Left lung (tissue), 10 donors: ENCODE results near the gene ARHGEF17. TPM values are rescaled to one million over a fixed set of nuclear protein-coding genes. Genes with fewer than 3 reads are reported as not detected.

Experiments
- ATAC-seq: fragments of 200-7000 bp; cut with Tn5 transposase; one replicate; pipeline ENCODE4 v1.9.1; 2020; ENCODE audit warnings: moderate library complexity
- DNase-seq, 4 donors: peaks; one replicate each; pipeline ENCODE4 v3.0.0-alpha.2; 2013 to 2020
- H3K27ac ChIP-seq, 2 donors: fragments of 200-600 bp; sonication (generic) in 1 of 2; one replicate each; pipeline versions ENCODE4 v1.5.0 to v1.8.0; 2020 to 2021
- H3K27me3 ChIP-seq, 2 donors: fragments of 200-600 bp; sonication (generic) in 1 of 2; one replicate each; pipeline versions ENCODE4 v1.5.0 to v1.8.0; 2020 to 2021
- H3K36me3 ChIP-seq, 2 donors: fragments of 200-600 bp; sonication (generic) in 1 of 2; one replicate each; pipeline versions ENCODE4 v1.5.0 to v1.8.0; 2020 to 2021
- H3K4me1 ChIP-seq, 2 donors: fragments of 200-600 bp; one replicate each; pipeline ENCODE4 v1.8.0; 2021
- H3K4me3 ChIP-seq, 2 donors: fragments of 200-600 bp; sonication (generic) in 1 of 2; one replicate each; pipeline versions ENCODE4 v1.5.0 to v1.8.0; 2020 to 2021; ENCODE audit warnings: mild to moderate bottlenecking in 1 of 2
- H3K9me3 ChIP-seq, 2 donors: fragments of 200-600 bp; sonication (generic) in 1 of 2; one replicate each; pipeline versions ENCODE4 v1.5.0 to v1.8.0; 2020 to 2021
- CTCF ChIP-seq, 2 donors: fragments of 200-600 bp; sonication (generic) in 1 of 2; IDR thresholded peaks; one replicate each; pipeline versions ENCODE4 v1.5.0 to v1.8.0; 2021; ENCODE audit warnings: antibody characterized with exemption in 2 of 2
- intact Hi-C, 2 donors: fragments of 100-400 bp; cut with DNase I; formaldehyde crosslinking; loops; one replicate each; pipeline versions ENCODE4 v1.11.2 to v1.14.2; 2022
- polyA plus RNA-seq, 6 donors: library from polyadenylated mRNA; unstranded; fragments of 120-200 nt; gene quantifications; one replicate each; pipeline ENCODE4 v1.2.1, GENCODE V29; 2013; ENCODE audit not compliant: insufficient read length in 6 of 6
- total RNA-seq, 2 donors: library from RNA; stranded (reverse); fragmentation: NEBNext Ultra II Directional; extraction: Animal tissue kit (Norgen Biotek cat#: 25700); gene quantifications; one replicate each; pipeline ENCODE4 v1.2.1, GENCODE V29; 2021
- donor health status: DM: no; HTN: yes; CAD: no.
- donor health status: DM: no; HTN: no; CAD: no.

Gene ARHGEF17
- total and polyA plus RNA-seq, 8 donors, result 56.3 to 95.8 (median 82.8) TPM

DNA sequence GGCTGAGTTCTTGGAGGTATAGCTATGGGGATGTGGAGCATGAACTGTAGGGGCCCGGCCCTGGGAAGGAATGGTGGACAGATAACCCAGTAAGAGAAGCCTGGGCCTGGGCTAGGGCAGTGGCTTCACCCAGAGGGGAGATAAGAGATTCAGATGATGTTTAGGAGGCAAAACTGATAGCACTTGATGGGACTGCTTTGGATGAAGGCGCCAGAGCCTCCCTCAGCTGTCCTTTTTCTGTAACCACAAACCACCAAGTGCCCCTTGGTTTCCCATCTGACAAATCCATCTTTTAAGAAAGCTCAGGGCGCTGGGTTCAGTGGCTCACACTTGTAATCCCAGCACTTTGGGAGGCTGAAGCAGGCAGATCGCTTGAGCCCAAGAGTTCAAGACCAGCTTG, 91.6 kb downstream of the ARHGEF17 start:
- Histone ChIP-seq H3K27me3 (no peaks in the 10 kb centered on the region), H3K4me3 (no peak overlapping the region), H3K36me3 (peaks cover 0 to 62% of the 10 kb centered on the region in 2 donors), H3K4me1 (peaks cover 0 to 19% of the 10 kb centered on the region in 2 donors), H3K27ac (no peak overlapping the region), H3K9me3 (no peaks in the 10 kb centered on the region)
- intact Hi-C loops, result loop anchor here in 1 of 2 donors (10.0 kb wide), 1 partner anchor 255 kb away; no protein-coding TSS in a partner anchor
- DNase-seq (no peak), ATAC-seq (no peak)
- TF ChIP-seq CTCF (IDR thresholded peaks at IDR 0.05), result no peak

- ATAC-seq, result no peak
- TF ChIP-seq CTCF (IDR thresholded peaks at IDR 0.05), result no peak
- intact Hi-C loops, result no loop called here
Observed at GRCh38 chr11:73400293-73400692, 92.2 kb downstream of the ARHGEF17 start.

DNA sequence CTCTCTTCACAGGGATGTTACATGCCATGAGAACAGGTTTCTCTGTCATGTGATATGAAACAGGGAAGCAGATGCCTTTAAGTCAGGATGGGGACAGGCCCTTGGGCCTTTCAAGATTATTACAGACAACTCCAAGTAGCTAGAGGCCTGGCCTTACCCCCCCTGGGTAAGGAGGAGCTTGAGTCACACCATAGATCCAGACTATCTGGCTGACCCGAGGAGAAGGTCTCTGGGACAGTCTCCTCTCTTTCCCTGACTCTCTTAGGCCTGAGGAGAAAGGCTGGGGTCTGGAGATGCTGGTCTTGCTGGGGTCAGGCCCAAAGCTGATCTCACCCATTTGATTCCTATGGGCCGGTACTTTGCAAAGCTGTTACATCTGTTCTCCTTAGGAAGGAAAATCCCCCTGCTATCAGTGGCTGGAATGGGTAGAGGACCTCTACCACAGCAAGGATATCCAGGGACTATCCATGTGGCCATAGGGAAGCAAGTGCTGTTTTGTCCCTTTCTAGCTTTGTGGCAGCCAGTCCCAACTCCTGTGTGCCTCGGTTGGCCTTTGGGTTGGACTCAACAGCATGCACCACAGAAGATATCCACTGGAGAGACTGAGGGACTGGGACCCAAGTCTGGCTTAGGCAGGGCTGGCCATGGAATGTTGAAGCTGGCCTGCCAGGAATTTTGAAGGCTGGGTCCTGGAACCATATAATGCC, 93.3 kb downstream of the ARHGEF17 start:
- no peak for TF ChIP-seq CTCF (IDR thresholded peaks at IDR 0.05)
- Histone ChIP-seq H3K4me1 (peaks cover 0 to 32% of the 10 kb centered on the region in 2 donors), H3K4me3 (no peak overlapping the region), H3K9me3 (no peaks in the 10 kb centered on the region), H3K36me3 (peaks cover 0 to 62% of the 10 kb centered on the region in 2 donors), H3K27me3 (no peaks in the 10 kb centered on the region), H3K27ac (no peak overlapping the region)
- DNase-seq (no peak), ATAC-seq (no peak)
- intact Hi-C loops, result no loop called here

More at GRCh38 chr11:73400293-73400692, 92.2 kb downstream of the ARHGEF17 start:
- Histone ChIP-seq H3K4me1 (peaks cover 0 to 26% of the 10 kb centered on the region in 2 donors), H3K27ac (no peak overlapping the region), H3K9me3 (no peaks in the 10 kb centered on the region), H3K4me3 (no peak overlapping the region), H3K36me3 (peaks cover 0 to 62% of the 10 kb centered on the region in 2 donors), H3K27me3 (no peaks in the 10 kb centered on the region)
- DNase-seq, result no peak

DNA sequence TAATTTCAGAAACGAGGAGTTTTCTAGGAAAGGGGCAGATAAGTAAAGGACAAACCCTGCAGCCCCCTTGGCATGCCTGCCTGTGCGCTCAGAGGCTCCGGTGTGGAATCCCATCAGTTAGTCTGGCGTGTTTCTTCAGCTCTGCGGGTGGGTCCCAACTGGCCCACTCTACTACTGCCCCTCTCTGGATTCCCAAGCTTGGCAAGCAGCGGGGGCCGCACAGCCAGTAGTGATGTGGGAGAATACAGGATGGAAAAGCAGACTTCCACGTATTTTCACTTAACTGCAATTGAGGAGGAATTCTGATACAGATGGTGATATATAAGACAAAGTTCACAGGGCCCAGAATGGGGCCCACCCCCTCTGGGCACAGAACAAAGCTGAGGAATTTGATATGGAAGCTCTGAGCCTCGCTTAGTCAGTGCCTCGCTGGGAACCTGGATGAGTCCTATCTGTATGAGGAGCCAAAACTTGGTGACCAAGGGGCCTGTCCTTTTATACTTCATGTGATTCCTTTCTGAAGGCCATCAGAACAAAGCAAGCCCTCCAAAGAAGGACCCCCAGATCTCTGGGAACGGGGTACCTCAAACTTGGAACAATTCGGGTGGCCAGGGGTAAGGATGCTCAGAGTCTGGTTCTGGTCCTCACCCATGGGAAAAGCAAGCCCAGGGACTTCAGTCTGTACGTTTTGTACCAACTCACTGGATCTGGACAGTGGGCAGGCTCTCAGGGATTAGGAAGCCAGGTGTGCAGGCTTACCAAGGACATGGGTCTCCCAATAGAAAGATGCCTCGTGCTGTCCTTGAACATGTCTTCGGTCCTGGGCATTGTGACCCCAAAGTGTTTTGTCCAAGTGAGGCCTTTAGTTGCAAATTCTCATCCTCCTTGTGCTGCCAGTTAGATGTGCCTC, 94.1 kb downstream of the ARHGEF17 start:
- intact Hi-C loops, result no loop called here
- TF ChIP-seq CTCF (IDR thresholded peaks at IDR 0.05), result no peak
- H3K4me1 ChIP-seq, result peaks cover 0 to 30% of the 10 kb centered on the region in 2 donors
- no peaks in the 10 kb centered on the region for H3K27me3 ChIP-seq
- no peak for ATAC-seq
- H3K4me3 ChIP-seq, result no peak overlapping the region
- no peak overlapping the region for H3K27ac ChIP-seq
- H3K36me3 ChIP-seq, result peaks cover 0 to 62% of the 10 kb centered on the region in 2 donors
- H3K9me3 ChIP-seq, result no peaks in the 10 kb centered on the region
- DNase-seq, result no peak

GRCh38 chr11:73402834-73403185, 94.7 kb downstream of the ARHGEF17 start:
- no peak for ATAC-seq
- no peak for DNase-seq
- peaks cover 0 to 62% of the 10 kb centered on the region in 2 donors for H3K36me3 ChIP-seq
- H3K4me1 ChIP-seq, result peaks cover 0 to 29% of the 10 kb centered on the region in 2 donors
- H3K4me3 ChIP-seq, result no peak overlapping the region
- no peak for TF ChIP-seq CTCF (IDR thresholded peaks at IDR 0.05)
- H3K27ac ChIP-seq, result no peak overlapping the region
- no peaks in the 10 kb centered on the region for H3K27me3 ChIP-seq
- intact Hi-C loops, result no loop called here
- H3K9me3 ChIP-seq, result no peaks in the 10 kb centered on the region
